Left lung (tissue), 10 donors: ENCODE results near the gene ACBD6. TPM values are rescaled to one million over a fixed set of nuclear protein-coding genes. Genes with fewer than 3 reads are reported as not detected.

Experiments
- ATAC-seq: fragments of 200-7000 bp; cut with Tn5 transposase; one replicate; pipeline ENCODE4 v1.9.1; 2020; ENCODE audit warnings: moderate library complexity
- DNase-seq, 4 donors: peaks; one replicate each; pipeline ENCODE4 v3.0.0-alpha.2; 2013 to 2020
- H3K27ac ChIP-seq, 2 donors: fragments of 200-600 bp; sonication (generic) in 1 of 2; one replicate each; pipeline versions ENCODE4 v1.5.0 to v1.8.0; 2020 to 2021
- H3K27me3 ChIP-seq, 2 donors: fragments of 200-600 bp; sonication (generic) in 1 of 2; one replicate each; pipeline versions ENCODE4 v1.5.0 to v1.8.0; 2020 to 2021
- H3K36me3 ChIP-seq, 2 donors: fragments of 200-600 bp; sonication (generic) in 1 of 2; one replicate each; pipeline versions ENCODE4 v1.5.0 to v1.8.0; 2020 to 2021
- H3K4me1 ChIP-seq, 2 donors: fragments of 200-600 bp; one replicate each; pipeline ENCODE4 v1.8.0; 2021
- H3K4me3 ChIP-seq, 2 donors: fragments of 200-600 bp; sonication (generic) in 1 of 2; one replicate each; pipeline versions ENCODE4 v1.5.0 to v1.8.0; 2020 to 2021; ENCODE audit warnings: mild to moderate bottlenecking in 1 of 2
- H3K9me3 ChIP-seq, 2 donors: fragments of 200-600 bp; sonication (generic) in 1 of 2; one replicate each; pipeline versions ENCODE4 v1.5.0 to v1.8.0; 2020 to 2021
- CTCF ChIP-seq, 2 donors: fragments of 200-600 bp; sonication (generic) in 1 of 2; IDR thresholded peaks; one replicate each; pipeline versions ENCODE4 v1.5.0 to v1.8.0; 2021; ENCODE audit warnings: antibody characterized with exemption in 2 of 2
- intact Hi-C, 2 donors: fragments of 100-400 bp; cut with DNase I; formaldehyde crosslinking; loops; one replicate each; pipeline versions ENCODE4 v1.11.2 to v1.14.2; 2022
- polyA plus RNA-seq, 6 donors: library from polyadenylated mRNA; unstranded; fragments of 120-200 nt; gene quantifications; one replicate each; pipeline ENCODE4 v1.2.1, GENCODE V29; 2013; ENCODE audit not compliant: insufficient read length in 6 of 6
- total RNA-seq, 2 donors: library from RNA; stranded (reverse); fragmentation: NEBNext Ultra II Directional; extraction: Animal tissue kit (Norgen Biotek cat#: 25700); gene quantifications; one replicate each; pipeline ENCODE4 v1.2.1, GENCODE V29; 2021
- donor health status: DM: no; HTN: yes; CAD: no.
- donor health status: DM: no; HTN: no; CAD: no.

Gene ACBD6
- total and polyA plus RNA-seq, 8 donors, result 26.5 to 81.9 (median 78.9) TPM

GRCh38 chr1:180540697-180541594, 38.6 kb upstream of the ACBD6 start:
- no peak for DNase-seq
- intact Hi-C loops, result no loop called here
- Histone ChIP-seq H3K9me3 (no peaks in the 10 kb centered on the region), H3K4me1 (no peaks in the 10 kb centered on the region), H3K27me3 (no peaks in the 10 kb centered on the region), H3K27ac (no peak overlapping the region), H3K4me3 (no peak overlapping the region), H3K36me3 (no peaks in the 10 kb centered on the region)
- ATAC-seq, result no peak
- TF ChIP-seq CTCF (IDR thresholded peaks at IDR 0.05), result no peak

DNA sequence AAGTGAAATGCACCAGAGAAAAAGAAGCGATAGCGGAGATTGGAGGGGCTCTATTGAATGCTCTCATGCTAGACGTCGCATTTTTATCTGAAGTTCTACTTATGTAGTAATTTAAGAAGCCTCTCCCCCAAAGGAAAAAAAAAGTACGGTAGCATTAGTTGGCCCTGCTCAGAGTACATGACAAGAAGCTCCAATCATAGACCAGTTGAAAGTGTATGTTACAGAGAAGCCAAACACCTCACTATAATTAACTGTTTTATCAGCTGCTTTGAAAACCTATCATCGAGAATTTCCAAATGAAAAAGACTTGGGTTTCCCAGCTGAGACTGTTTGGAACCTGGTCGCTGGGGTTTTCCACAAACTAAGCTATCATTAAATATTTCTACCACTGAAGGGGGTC, 36.8 kb upstream of the ACBD6 start:
- no peak for TF ChIP-seq CTCF (IDR thresholded peaks at IDR 0.05)
- no peaks in the 10 kb centered on the region for H3K9me3 ChIP-seq
- no peaks in the 10 kb centered on the region for H3K36me3 ChIP-seq
- no peak overlapping the region for H3K4me3 ChIP-seq
- no peak overlapping the region for H3K27ac ChIP-seq
- H3K4me1 ChIP-seq, result no peaks in the 10 kb centered on the region
- DNase-seq, result no peak
- intact Hi-C loops, result no loop called here
- ATAC-seq, result no peak
- no peaks in the 10 kb centered on the region for H3K27me3 ChIP-seq

GRCh38 chr1:180536821-180537372, 34.5 kb upstream of the ACBD6 start:
- no peaks in the 10 kb centered on the region for H3K9me3 ChIP-seq
- ATAC-seq, result no peak
- TF ChIP-seq CTCF (IDR thresholded peaks at IDR 0.05), result no peak
- no peak for DNase-seq
- no peak overlapping the region for H3K4me3 ChIP-seq
- peaks cover 0 to 7% of the 10 kb centered on the region in 2 donors for H3K4me1 ChIP-seq
- H3K36me3 ChIP-seq, result no peaks in the 10 kb centered on the region
- H3K27me3 ChIP-seq, result no peaks in the 10 kb centered on the region
- no peak overlapping the region for H3K27ac ChIP-seq
- intact Hi-C loops, result no loop called here

DNA sequence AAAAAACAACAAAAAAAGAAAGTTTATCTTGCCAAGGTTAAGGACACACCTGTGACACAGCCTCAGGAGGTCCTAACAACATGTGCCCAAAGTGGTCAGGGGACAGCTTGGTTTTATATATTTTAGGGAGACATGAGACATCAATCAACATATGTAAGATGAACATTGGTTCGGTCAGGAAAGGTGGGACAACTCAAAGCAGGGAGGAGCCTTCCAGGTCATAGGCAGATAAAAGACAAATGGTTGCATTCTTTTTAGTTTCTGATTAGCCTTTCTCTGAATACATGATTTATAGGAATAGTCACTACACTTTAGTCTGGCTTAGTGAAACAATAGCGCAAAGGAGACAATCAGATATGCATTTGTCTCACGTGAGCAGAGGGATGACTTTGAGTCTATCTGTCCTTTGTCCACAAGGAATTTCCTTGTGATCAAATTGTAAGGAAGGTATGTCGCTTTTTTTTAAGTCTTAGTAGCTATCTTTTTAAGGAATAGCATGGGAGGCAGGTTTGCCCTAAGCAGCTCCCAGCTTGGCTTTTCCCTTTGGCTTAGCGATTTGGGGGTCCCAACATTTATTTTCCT, 33.1 kb upstream of the ACBD6 start:
- no peaks in the 10 kb centered on the region for H3K9me3 ChIP-seq
- DNase-seq, result no peak
- no peak overlapping the region for H3K27ac ChIP-seq
- ATAC-seq, result no peak
- intact Hi-C loops, result no loop called here
- H3K4me1 ChIP-seq, result peaks cover 0 to 14% of the 10 kb centered on the region in 2 donors
- no peak for TF ChIP-seq CTCF (IDR thresholded peaks at IDR 0.05)
- H3K4me3 ChIP-seq, result no peak overlapping the region
- H3K27me3 ChIP-seq, result no peaks in the 10 kb centered on the region
- no peaks in the 10 kb centered on the region for H3K36me3 ChIP-seq

GRCh38 chr1:180534214-180534613, 31.8 kb upstream of the ACBD6 start:
- no peaks in the 10 kb centered on the region for H3K36me3 ChIP-seq
- peaks cover 4 to 25% of the 10 kb centered on the region in 2 donors for H3K4me1 ChIP-seq
- TF ChIP-seq CTCF (IDR thresholded peaks at IDR 0.05), result no peak
- H3K9me3 ChIP-seq, result no peaks in the 10 kb centered on the region
- ATAC-seq, result no peak
- no peaks in the 10 kb centered on the region for H3K27me3 ChIP-seq
- H3K27ac ChIP-seq, result no peak overlapping the region
- intact Hi-C loops, result no loop called here
- H3K4me3 ChIP-seq, result no peak overlapping the region
- no peak for DNase-seq
